HG02759 (cell line): Measurements from ENCODE around the gene IFT80.

Experiments
- ATAC-seq: cut with Tn5 transposase; IDR thresholded peaks from one replicate; pipeline ENCODE4 v1.9.1; 2021; ENCODE audit warnings: mild to moderate bottlenecking, moderate library complexity; ENCODE audit not compliant: unreplicated experiment

Gene IFT80

DNA sequence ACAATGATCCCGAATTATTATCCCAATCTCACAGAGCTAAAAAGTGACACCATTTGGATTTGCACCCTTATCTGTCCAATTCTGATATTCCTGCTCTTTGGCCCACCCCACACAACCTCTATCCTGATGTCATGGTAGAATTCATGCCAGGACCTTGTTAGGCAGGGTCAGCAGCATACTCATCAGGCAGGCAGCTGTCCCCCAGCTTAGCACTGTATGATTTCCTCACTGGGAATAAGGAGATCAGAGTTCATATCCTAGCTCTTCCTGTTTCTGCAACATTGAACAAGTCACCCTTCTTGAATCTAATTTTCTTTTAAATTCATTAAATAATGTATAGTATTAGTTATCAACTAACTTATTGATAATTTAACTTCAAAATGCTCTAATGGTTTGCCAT, 185.8 kb downstream of the IFT80 start:
- no peak for ATAC-seq

- ATAC-seq = peak; percentile 52
These were observed 188.2 kb downstream of the IFT80 start for GRCh38 chr3:160210799-160211221.

GRCh38 chr3:160210341-160210740, 188.7 kb downstream of the IFT80 start:
- ATAC-seq = no peak
